Neural progenitor cell (in vitro differentiated cells): Measurements from ENCODE around the gene MFRP. TPM values are rescaled to one million over a fixed set of nuclear protein-coding genes. Genes with fewer than 3 reads are reported as not detected.

ENCODE experiments used
- DNase-seq: peaks from one replicate; pipeline ENCODE4 v3.0.0-alpha.2; 2016; ENCODE audit warnings: low spot score
- H2AFZ ChIP-seq: fragments of 200-600 bp; sonication (generic); replicated peaks from 2 replicates; pipeline ENCODE4 v1.6.1; 2016; ENCODE audit warnings: antibody characterized with exemption
- H3F3A ChIP-seq: fragments of 200-600 bp; sonication (generic); 2 replicates; pipeline ENCODE4 v1.6.1; 2016; ENCODE audit warnings: antibody characterized with exemption, low read depth
- H3K27ac ChIP-seq: fragments of 200-600 bp; sonication (generic); 2 replicates; pipeline ENCODE4 v1.5.1; 2016; ENCODE audit warnings: mild to moderate bottlenecking
- H3K27me3 ChIP-seq: fragments of 200-600 bp; sonication (generic); 2 replicates; pipeline ENCODE4 v1.6.1; 2016; ENCODE audit warnings: mild to moderate bottlenecking, moderate library complexity
- H3K36me3 ChIP-seq: fragments of 200-600 bp; sonication (generic); 2 replicates; pipeline ENCODE4 v1.5.1; 2016
- H3K4me1 ChIP-seq: fragments of 200-600 bp; sonication (generic); 2 replicates; pipeline ENCODE4 v1.6.1; 2016; ENCODE audit warnings: mixed run types
- H3K4me2 ChIP-seq: fragments of 200-600 bp; sonication (generic); 2 replicates; pipeline ENCODE4 v1.6.1; 2016
- H3K4me3 ChIP-seq: fragments of 200-600 bp; sonication (generic); 2 replicates; pipeline ENCODE4 v1.5.1; 2016
- H3K79me2 ChIP-seq: fragments of 200-600 bp; sonication (generic); 2 replicates; pipeline ENCODE4 v1.6.1; 2016; ENCODE audit warnings: low read depth
- H3K9ac ChIP-seq: fragments of 200-600 bp; sonication (generic); 2 replicates; pipeline ENCODE4 v1.6.1; 2016
- H3K9me3 ChIP-seq: fragments of 200-600 bp; sonication (generic); 2 replicates; pipeline ENCODE4 v1.5.1; 2016; ENCODE audit warnings: low read depth
- H4K20me1 ChIP-seq: fragments of 200-600 bp; sonication (generic); 2 replicates; pipeline ENCODE4 v1.6.1; 2016; ENCODE audit warnings: low read depth
- H3K27ac Mint-ChIP-seq: 3 replicates; pipeline ENCODE4 v1.8.0; 2021; ENCODE audit warnings: mixed read lengths
- H3K27me3 Mint-ChIP-seq: 2 replicates; pipeline ENCODE4 v1.8.0; 2022; ENCODE audit warnings: low read depth, mild to moderate bottlenecking, inconsistent platforms, moderate library complexity, mixed read lengths; ENCODE audit not compliant: insufficient read depth
- H3K36me3 Mint-ChIP-seq: 3 replicates; pipeline ENCODE4 v1.8.0; 2021; ENCODE audit warnings: mixed read lengths
- H3K4me1 Mint-ChIP-seq: 3 replicates; pipeline ENCODE4 v1.8.0; 2021; ENCODE audit warnings: mixed read lengths
- H3K4me3 Mint-ChIP-seq: 3 replicates; pipeline ENCODE4 v1.8.0; 2021; ENCODE audit warnings: mild to moderate bottlenecking, moderate library complexity, mixed read lengths
- H3K9me3 Mint-ChIP-seq: 3 replicates; pipeline ENCODE4 v1.8.0; 2020; ENCODE audit warnings: mixed read lengths
- EZH2 ChIP-seq: fragments of 200-600 bp; sonication (generic); IDR thresholded peaks from 2 replicates; pipeline ENCODE4 v1.6.1; 2017; ENCODE audit warnings: antibody characterized with exemption, mild to moderate bottlenecking, moderate library complexity
- EZH2phosphoT487 ChIP-seq: fragments of 200-600 bp; sonication (generic); IDR thresholded peaks from 2 replicates; pipeline ENCODE4 v1.6.1; 2017; ENCODE audit warnings: antibody characterized with exemption
- total RNA-seq: library from RNA; depleted of rRNA; stranded (reverse); fragments of >200 nt; gene quantifications from 2 replicates; pipeline ENCODE4 v1.2.3, GENCODE V29; 2015; ENCODE audit warnings: low replicate concordance
- TF ChIP-seq, protein P1 (sequence below): fragments of 200-600 bp; sonication (generic); IDR thresholded peaks from 2 replicates; pipeline ENCODE4 v1.5.1; 2017; ENCODE audit warnings: antibody characterized with exemption, mild to moderate bottlenecking

MFRP gene
- total RNA-seq, 1 donor from 2014 or later = not detected

DNA sequence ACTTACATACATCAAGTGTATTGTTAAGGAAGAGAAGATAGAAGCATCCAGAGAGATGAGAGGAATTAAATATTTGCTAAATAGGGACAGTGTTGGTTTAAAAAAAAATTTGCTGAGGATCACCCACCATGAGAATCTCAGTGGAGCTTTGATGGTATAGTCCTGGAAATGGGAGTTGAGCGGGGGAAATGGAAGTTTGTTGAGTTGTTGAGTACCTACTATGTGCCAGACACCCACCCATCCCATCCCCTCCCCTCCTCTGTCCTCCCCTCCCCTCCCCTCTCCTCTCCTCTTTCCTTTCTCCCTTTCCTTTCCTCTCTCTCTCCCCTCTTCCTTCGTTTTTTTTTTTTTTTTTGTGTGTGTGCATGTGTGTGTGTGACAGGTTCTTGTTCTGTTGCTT lies 4.7 kb upstream of the MFRP start:
- DNase-seq = no peak
- Histone ChIP-seq H3K36me3 (no peaks in the 10 kb centered on the region), H2AFZ (no peak overlapping the region), H3F3A (peaks cover 12% of the 10 kb centered on the region), H3K4me1 (peaks cover 20% of the 10 kb centered on the region), H3K79me2 (no peaks in the 10 kb centered on the region), H3K9me3 (no peaks in the 10 kb centered on the region), H3K27me3 (peaks cover 5% of the 10 kb centered on the region), H4K20me1 (no peaks in the 10 kb centered on the region), H3K27ac (no peak overlapping the region), H3K4me2 (no peak overlapping the region), H3K4me3 (no peak overlapping the region), H3K9ac (no peak overlapping the region)
- H3K27ac Mint-ChIP-seq = peak overlapping the region; percentile 48
- H3K27me3 Mint-ChIP-seq = peaks cover 13% of the 10 kb centered on the region
- peaks cover 3% of the 10 kb centered on the region for H3K9me3 Mint-ChIP-seq
- H3K4me1 Mint-ChIP-seq = peaks cover 64% of the 10 kb centered on the region
- TF ChIP-seq, protein P1, sequence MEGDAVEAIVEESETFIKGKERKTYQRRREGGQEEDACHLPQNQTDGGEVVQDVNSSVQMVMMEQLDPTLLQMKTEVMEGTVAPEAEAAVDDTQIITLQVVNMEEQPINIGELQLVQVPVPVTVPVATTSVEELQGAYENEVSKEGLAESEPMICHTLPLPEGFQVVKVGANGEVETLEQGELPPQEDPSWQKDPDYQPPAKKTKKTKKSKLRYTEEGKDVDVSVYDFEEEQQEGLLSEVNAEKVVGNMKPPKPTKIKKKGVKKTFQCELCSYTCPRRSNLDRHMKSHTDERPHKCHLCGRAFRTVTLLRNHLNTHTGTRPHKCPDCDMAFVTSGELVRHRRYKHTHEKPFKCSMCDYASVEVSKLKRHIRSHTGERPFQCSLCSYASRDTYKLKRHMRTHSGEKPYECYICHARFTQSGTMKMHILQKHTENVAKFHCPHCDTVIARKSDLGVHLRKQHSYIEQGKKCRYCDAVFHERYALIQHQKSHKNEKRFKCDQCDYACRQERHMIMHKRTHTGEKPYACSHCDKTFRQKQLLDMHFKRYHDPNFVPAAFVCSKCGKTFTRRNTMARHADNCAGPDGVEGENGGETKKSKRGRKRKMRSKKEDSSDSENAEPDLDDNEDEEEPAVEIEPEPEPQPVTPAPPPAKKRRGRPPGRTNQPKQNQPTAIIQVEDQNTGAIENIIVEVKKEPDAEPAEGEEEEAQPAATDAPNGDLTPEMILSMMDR = no peak
- TF ChIP-seq EZH2 = no peak
- TF ChIP-seq EZH2phosphoT487 = no peak
- H3K4me3 Mint-ChIP-seq = peak overlapping the region; percentile 6
- H3K36me3 Mint-ChIP-seq = no peaks in the 10 kb centered on the region

DNA sequence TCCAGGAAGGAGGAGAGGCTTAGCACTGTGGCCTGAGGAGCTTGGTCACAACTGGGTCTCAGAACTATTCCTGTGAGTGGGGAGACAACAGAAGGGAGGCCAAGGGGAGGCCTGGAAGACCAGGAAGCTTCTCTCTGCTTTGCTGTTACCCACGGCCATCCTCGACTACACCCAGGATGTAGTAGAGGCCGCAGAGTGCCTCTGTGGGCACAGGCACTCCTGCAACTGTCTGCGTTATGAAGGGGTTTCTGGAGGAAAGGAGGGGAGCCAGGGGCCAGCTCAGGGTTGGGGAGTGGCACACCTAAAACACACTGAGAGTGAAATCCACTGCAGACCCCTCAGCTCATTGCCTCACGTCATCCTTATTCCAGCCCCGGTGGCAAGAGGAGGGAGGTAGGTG lies 3.8 kb upstream of the MFRP start:
- no peak overlapping the region for H2AFZ ChIP-seq
- peak overlapping the region; percentile 3 for H3K27ac ChIP-seq
- H3K36me3 Mint-ChIP-seq = no peaks in the 10 kb centered on the region
- H3K9me3 ChIP-seq = no peaks in the 10 kb centered on the region
- peak overlapping the region; percentile 23 for H3K4me2 ChIP-seq
- H3K4me3 Mint-ChIP-seq = no peak overlapping the region
- peaks cover 15% of the 10 kb centered on the region for H3K4me1 ChIP-seq
- H3K9me3 Mint-ChIP-seq = peaks cover 3% of the 10 kb centered on the region
- H3K27me3 Mint-ChIP-seq = peaks cover 15% of the 10 kb centered on the region
- peak overlapping the region; percentile 55 for H3K27ac Mint-ChIP-seq
- no peak for TF ChIP-seq EZH2phosphoT487
- no peak for TF ChIP-seq EZH2
- TF ChIP-seq, protein P1 = no peak
- H3K4me1 Mint-ChIP-seq = peaks cover 55% of the 10 kb centered on the region
- no peaks in the 10 kb centered on the region for H3K27me3 ChIP-seq
- no peaks in the 10 kb centered on the region for H3K36me3 ChIP-seq
- H4K20me1 ChIP-seq = no peaks in the 10 kb centered on the region
- no peaks in the 10 kb centered on the region for H3K79me2 ChIP-seq
- H3K4me3 ChIP-seq = no peak overlapping the region
- H3K9ac ChIP-seq = no peak overlapping the region
- no peak for DNase-seq
- peaks cover 12% of the 10 kb centered on the region for H3F3A ChIP-seq

- Histone ChIP-seq H4K20me1 (no peaks in the 10 kb centered on the region), H3K36me3 (no peaks in the 10 kb centered on the region), H3K27me3 (peaks cover 6% of the 10 kb centered on the region), H3F3A (peaks cover 12% of the 10 kb centered on the region), H3K9me3 (no peaks in the 10 kb centered on the region), H3K79me2 (no peaks in the 10 kb centered on the region), H3K9ac (no peak overlapping the region), H3K4me3 (no peak overlapping the region), H3K4me2 (no peak overlapping the region), H3K4me1 (peaks cover 13% of the 10 kb centered on the region), H3K27ac (no peak overlapping the region), H2AFZ (no peak overlapping the region)
- no peak for DNase-seq
- no peak for TF ChIP-seq EZH2
- TF ChIP-seq EZH2phosphoT487 = no peak
- TF ChIP-seq, protein P1 = no peak
- no peak overlapping the region for H3K27ac Mint-ChIP-seq
- peaks cover 40% of the 10 kb centered on the region for H3K4me1 Mint-ChIP-seq
- peaks cover 17% of the 10 kb centered on the region for H3K27me3 Mint-ChIP-seq
- no peak overlapping the region for H3K4me3 Mint-ChIP-seq
- peaks cover 3% of the 10 kb centered on the region for H3K9me3 Mint-ChIP-seq
- H3K36me3 Mint-ChIP-seq = no peaks in the 10 kb centered on the region
Measured at GRCh38 chr11:119347940-119348605, 1.6 kb upstream of the MFRP start.
